NCI-H524 (cell line): ENCODE measurements around the gene GTF2H4.
A peak's percentile ranks its signal among the peaks of the same experiment; 100 is the strongest.

Source experiments
- DNase-seq, 2 experiments: peaks; one replicate each; lab custom pipeline; 2025; lab: John Stamatoyannopoulos, UW

Gene GTF2H4

GRCh38 chr6:30955367-30956042 is 47.5 kb downstream of the GTF2H4 start:
- DNase-seq = peak in 1 of 2 experiments; percentile 24

- no peak for DNase-seq
Observed at GRCh38 chr6:30957716-30958115, 49.7 kb downstream of the GTF2H4 start.

DNA sequence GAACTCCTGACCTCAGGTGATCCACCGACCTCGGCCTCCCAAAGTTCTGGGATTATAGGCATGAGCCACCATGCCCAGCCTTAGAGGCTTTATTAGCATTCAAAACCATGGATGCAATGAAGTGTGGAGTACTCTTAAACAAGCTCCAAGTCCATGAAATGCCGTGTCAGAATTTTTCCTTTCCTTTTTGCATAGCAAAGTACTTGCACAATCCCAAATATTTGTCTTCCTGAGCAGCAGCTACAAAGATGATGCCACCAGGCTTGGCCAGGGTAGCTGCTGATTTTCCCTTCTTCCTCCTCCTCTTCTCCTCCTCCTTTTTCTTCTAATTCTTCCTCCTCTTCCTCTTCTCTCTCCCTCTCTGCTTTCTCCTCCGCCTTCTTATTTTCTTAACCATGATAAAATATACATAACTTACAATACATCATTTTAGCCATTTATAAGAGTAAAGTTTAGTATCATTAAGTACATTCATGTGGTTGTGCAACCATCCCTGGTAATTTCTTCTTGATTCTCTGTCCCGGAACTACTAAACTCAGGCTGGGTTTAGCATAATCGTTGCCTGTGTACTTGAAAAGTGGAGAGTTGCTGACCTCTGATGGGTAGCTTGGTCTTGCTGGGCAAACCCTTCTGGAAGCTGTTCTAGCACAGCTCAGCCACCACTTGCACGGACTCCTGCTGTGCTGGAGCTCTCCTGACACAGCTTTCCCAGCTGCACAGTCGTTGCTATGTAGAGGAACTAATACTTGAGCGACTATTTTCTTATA is 53.1 kb downstream of the GTF2H4 start:
- no peak for DNase-seq

GRCh38 chr6:30962716-30963115 is 54.7 kb downstream of the GTF2H4 start:
- no peak for DNase-seq

- no peak for DNase-seq
Observed at GRCh38 chr6:30963641-30964040, 55.6 kb downstream of the GTF2H4 start.
